GM12878 (cell line): ENCODE data around the gene GPR18. TPM values are rescaled to one million over a fixed set of nuclear protein-coding genes. Genes with fewer than 3 reads are reported as not detected.
A peak's percentile ranks its signal among the peaks of the same experiment; 100 is the strongest.

Source experiments
- ATF7 ChIP-seq: fragments of 450-650 bp; IDR thresholded peaks from 2 replicates; pipeline ENCODE4 v1.6.1; 2016; ENCODE audit warnings: low read depth, mild to moderate bottlenecking
- CBFB ChIP-seq: IDR thresholded peaks from 2 replicates; pipeline ENCODE4 v1.6.1; 2016; ENCODE audit warnings: antibody characterized with exemption, low read depth
- CBX5 ChIP-seq: sonication (generic); IDR thresholded peaks from 2 replicates; pipeline ENCODE4 v1.6.1; 2016; ENCODE audit warnings: low read depth, moderate library complexity, mild to moderate bottlenecking, inconsistent platforms
- CEBPB ChIP-seq, 2 experiments: fragments of 150-350 bp in 1 of 2; IDR thresholded peaks; 2 replicates each; pipeline ENCODE4 v1.6.1; 2012 to 2014; ENCODE audit warnings: low read depth in 2 of 2, low read length in 2 of 2, borderline replicate concordance in 1 of 2, inconsistent platforms in 1 of 2
- CHD1 ChIP-seq: IDR thresholded peaks from 2 replicates; pipeline ENCODE4 v1.6.1; 2012; ENCODE audit warnings: low read depth, low read length, improper control_type of control experiment
- CTCF ChIP-seq, 3 experiments: IDR thresholded peaks in 2 of 3; conservative IDR thresholded peaks in 1 of 3; 2 replicates each; pipeline ENCODE4 v1.5.1; 2011; ENCODE audit warnings: low read depth in 3 of 3, low read length in 3 of 3, mild to moderate bottlenecking in 3 of 3, control low read depth in 2 of 3, moderate library complexity in 2 of 3, inconsistent platforms in 1 of 3, mixed read lengths in 1 of 3; ENCODE audit not compliant: control insufficient read depth in 2 of 3, insufficient read depth in 1 of 3; ENCODE audit errors: extremely low read depth in 1 of 3
- FOXK2 ChIP-seq: fragments of 450-650 bp; IDR thresholded peaks from 2 replicates; pipeline ENCODE4 v1.6.1; 2017; ENCODE audit warnings: mild to moderate bottlenecking, moderate library complexity
- IRF5 ChIP-seq: fragments of 450-650 bp; IDR thresholded peaks from 2 replicates; pipeline ENCODE4 v1.6.1; 2017; ENCODE audit warnings: borderline replicate concordance
- MAX ChIP-seq: IDR thresholded peaks from 2 replicates; pipeline ENCODE4 v1.6.1; 2012; ENCODE audit warnings: low read depth, low read length, improper control_type of control experiment
- NBN ChIP-seq: fragments of 450-650 bp; IDR thresholded peaks from 2 replicates; pipeline ENCODE4 v1.6.1; 2016
- NFYB ChIP-seq: IDR thresholded peaks from 2 replicates; pipeline ENCODE4 v1.6.1; 2011; ENCODE audit warnings: low read depth, mild to moderate bottlenecking, low read length, improper control_type of control experiment, moderate library complexity; ENCODE audit not compliant: insufficient read depth
- POU2F2 ChIP-seq: IDR thresholded peaks from 3 replicates; pipeline ENCODE4 v1.6.1; 2011; ENCODE audit warnings: low read depth, mild to moderate bottlenecking, low read length, borderline replicate concordance
- SIN3A ChIP-seq: IDR thresholded peaks from 2 replicates; pipeline ENCODE4 v1.6.1; 2012; ENCODE audit warnings: low read depth, low read length, improper control_type of control experiment
- SMARCA5 ChIP-seq: fragments of 450-650 bp; IDR thresholded peaks from 2 replicates; pipeline ENCODE4 v1.6.1; 2017; ENCODE audit warnings: mild to moderate bottlenecking
- SMC3 ChIP-seq: IDR thresholded peaks from 2 replicates; pipeline ENCODE4 v1.6.1; 2011; ENCODE audit warnings: low read length, improper control_type of control experiment, borderline replicate concordance
- SPI1 ChIP-seq: IDR thresholded peaks from 2 replicates; pipeline ENCODE4 v1.6.1; 2011; ENCODE audit warnings: low read depth, mild to moderate bottlenecking, low read length, moderate library complexity, borderline replicate concordance; ENCODE audit not compliant: insufficient read depth
- SRF ChIP-seq, 2 experiments: IDR thresholded peaks; 2 replicates each; pipeline ENCODE4 v1.6.1; 2011; ENCODE audit warnings: low read depth in 2 of 2, low read length in 2 of 2, mild to moderate bottlenecking in 1 of 2, moderate library complexity in 1 of 2
- STAT3 ChIP-seq: IDR thresholded peaks from 2 replicates; pipeline ENCODE4 v1.6.1; 2011; ENCODE audit warnings: low read depth, low read length, improper control_type of control experiment
- YBX1 ChIP-seq: fragments of 450-650 bp; IDR thresholded peaks from 2 replicates; pipeline ENCODE4 v1.6.1; 2016; ENCODE audit warnings: antibody characterized with exemption
- ZZZ3 ChIP-seq: IDR thresholded peaks from 2 replicates; pipeline ENCODE4 v1.6.1; 2011; ENCODE audit warnings: low read depth; ENCODE audit not compliant: control insufficient read depth, insufficient read length
- polyA plus RNA-seq, 11 experiments: library from polyadenylated mRNA; depleted of rRNA in 4 of 11; unstranded in 6 of 11; stranded (reverse) in 5 of 11; fragments of >200 nt; fragmentation: Nextera tagmentation in 4 of 11; fragmentation: Illumina TruSeq in 1 of 11; extraction: Ambion mirVana in 4 of 11; extraction: Trizol in 1 of 11; gene quantifications; 1 replicate in 1 of 11; 2 replicates in 10 of 11; pipeline versions ENCODE4 v1.2.1 to v1.2.3, GENCODE V29; 2011 to 2016; ENCODE audit warnings: inconsistent platforms in 2 of 11, missing spikeins in 2 of 11, low read depth in 1 of 11
- total RNA-seq, 4 experiments: library from RNA; depleted of rRNA in 3 of 4; stranded (reverse); fragments of >200 nt in 3 of 4; fragmentation: Illumina TruSeq in 1 of 4; extraction: Trizol in 1 of 4; gene quantifications; 2 replicates each; pipeline versions ENCODE4 v1.2.1 to v1.2.3, GENCODE V29; 2013 to 2021
- TF ChIP-seq, protein P1 (sequence below): fragments of 450-650 bp; conservative IDR thresholded peaks from 2 replicates; pipeline ENCODE4 v1.6.1; 2017; ENCODE audit warnings: mild to moderate bottlenecking, moderate library complexity
- TF ChIP-seq, protein P2 (sequence below): fragments of 450-650 bp; IDR thresholded peaks from 2 replicates; pipeline ENCODE4 v1.6.1; 2016; ENCODE audit warnings: mild to moderate bottlenecking
- TF ChIP-seq, protein P3 (sequence below): fragments of 450-650 bp; IDR thresholded peaks from 2 replicates; pipeline ENCODE4 v1.6.1; 2018; ENCODE audit warnings: mild to moderate bottlenecking, low read depth, moderate library complexity; ENCODE audit not compliant: partially characterized antibody

The GPR18 gene
- total and polyA plus RNA-seq, 10 of the 15 experiments (the other 5 are each of a cell fraction or from before 2014, with no cell fraction given): 3.3 to 12.9 (median 5.2) TPM

GRCh38 chr13:99214232-99214631, 43.9 kb downstream of the GPR18 start (continued):
- TF ChIP-seq, protein P1, sequence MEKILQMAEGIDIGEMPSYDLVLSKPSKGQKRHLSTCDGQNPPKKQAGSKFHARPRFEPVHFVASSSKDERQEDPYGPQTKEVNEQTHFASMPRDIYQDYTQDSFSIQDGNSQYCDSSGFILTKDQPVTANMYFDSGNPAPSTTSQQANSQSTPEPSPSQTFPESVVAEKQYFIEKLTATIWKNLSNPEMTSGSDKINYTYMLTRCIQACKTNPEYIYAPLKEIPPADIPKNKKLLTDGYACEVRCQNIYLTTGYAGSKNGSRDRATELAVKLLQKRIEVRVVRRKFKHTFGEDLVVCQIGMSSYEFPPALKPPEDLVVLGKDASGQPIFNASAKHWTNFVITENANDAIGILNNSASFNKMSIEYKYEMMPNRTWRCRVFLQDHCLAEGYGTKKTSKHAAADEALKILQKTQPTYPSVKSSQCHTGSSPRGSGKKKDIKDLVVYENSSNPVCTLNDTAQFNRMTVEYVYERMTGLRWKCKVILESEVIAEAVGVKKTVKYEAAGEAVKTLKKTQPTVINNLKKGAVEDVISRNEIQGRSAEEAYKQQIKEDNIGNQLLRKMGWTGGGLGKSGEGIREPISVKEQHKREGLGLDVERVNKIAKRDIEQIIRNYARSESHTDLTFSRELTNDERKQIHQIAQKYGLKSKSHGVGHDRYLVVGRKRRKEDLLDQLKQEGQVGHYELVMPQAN: no peak
- peak; percentile 95; the same call in 2 of the 3 replicates for TF ChIP-seq POU2F2
- TF ChIP-seq SRF (IDR thresholded peaks at IDR 0.05; ENCODE audit: low read depth in 2 of 2, low read length in 2 of 2): no peak
- TF ChIP-seq CEBPB (IDR thresholded peaks at IDR 0.05; ENCODE audit: borderline replicate concordance in 1 of 2, low read depth in 2 of 2, low read length in 2 of 2): no peak
- TF ChIP-seq FOXK2: no peak
- TF ChIP-seq ZZZ3: no peak
- TF ChIP-seq MAX: no peak
- TF ChIP-seq NFYB: no peak
- TF ChIP-seq, protein P2, sequence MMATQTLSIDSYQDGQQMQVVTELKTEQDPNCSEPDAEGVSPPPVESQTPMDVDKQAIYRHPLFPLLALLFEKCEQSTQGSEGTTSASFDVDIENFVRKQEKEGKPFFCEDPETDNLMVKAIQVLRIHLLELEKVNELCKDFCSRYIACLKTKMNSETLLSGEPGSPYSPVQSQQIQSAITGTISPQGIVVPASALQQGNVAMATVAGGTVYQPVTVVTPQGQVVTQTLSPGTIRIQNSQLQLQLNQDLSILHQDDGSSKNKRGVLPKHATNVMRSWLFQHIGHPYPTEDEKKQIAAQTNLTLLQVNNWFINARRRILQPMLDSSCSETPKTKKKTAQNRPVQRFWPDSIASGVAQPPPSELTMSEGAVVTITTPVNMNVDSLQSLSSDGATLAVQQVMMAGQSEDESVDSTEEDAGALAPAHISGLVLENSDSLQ: no peak
- no peak for TF ChIP-seq CBFB
- TF ChIP-seq, protein P3, sequence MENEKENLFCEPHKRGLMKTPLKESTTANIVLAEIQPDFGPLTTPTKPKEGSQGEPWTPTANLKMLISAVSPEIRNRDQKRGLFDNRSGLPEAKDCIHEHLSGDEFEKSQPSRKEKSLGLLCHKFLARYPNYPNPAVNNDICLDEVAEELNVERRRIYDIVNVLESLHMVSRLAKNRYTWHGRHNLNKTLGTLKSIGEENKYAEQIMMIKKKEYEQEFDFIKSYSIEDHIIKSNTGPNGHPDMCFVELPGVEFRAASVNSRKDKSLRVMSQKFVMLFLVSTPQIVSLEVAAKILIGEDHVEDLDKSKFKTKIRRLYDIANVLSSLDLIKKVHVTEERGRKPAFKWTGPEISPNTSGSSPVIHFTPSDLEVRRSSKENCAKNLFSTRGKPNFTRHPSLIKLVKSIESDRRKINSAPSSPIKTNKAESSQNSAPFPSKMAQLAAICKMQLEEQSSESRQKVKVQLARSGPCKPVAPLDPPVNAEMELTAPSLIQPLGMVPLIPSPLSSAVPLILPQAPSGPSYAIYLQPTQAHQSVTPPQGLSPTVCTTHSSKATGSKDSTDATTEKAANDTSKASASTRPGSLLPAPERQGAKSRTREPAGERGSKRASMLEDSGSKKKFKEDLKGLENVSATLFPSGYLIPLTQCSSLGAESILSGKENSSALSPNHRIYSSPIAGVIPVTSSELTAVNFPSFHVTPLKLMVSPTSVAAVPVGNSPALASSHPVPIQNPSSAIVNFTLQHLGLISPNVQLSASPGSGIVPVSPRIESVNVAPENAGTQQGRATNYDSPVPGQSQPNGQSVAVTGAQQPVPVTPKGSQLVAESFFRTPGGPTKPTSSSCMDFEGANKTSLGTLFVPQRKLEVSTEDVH: no peak
- TF ChIP-seq NBN: no peak
- no peak for TF ChIP-seq ATF7
- TF ChIP-seq CHD1: no peak
- no peak for TF ChIP-seq SMARCA5
- no peak for TF ChIP-seq SMC3
- no peak for TF ChIP-seq CTCF (IDR thresholded peaks at IDR 0.05 in 2 of 3, conservative IDR thresholded peaks at IDR 0.05 in 1 of 3; ENCODE audit: control insufficient read depth in 2 of 3, extremely low read depth in 1 of 3, insufficient read depth in 1 of 3, low read depth in 3 of 3, low read length in 3 of 3)
- TF ChIP-seq CBX5: no peak
- no peak for TF ChIP-seq SIN3A
- no peak for TF ChIP-seq YBX1
- TF ChIP-seq SPI1: no peak
- no peak for TF ChIP-seq IRF5
- TF ChIP-seq STAT3: no peak
